Measurements from ENCODE around the gene THOC6. TPM values are rescaled to one million over a fixed set of nuclear protein-coding genes. Genes with fewer than 3 reads are reported as not detected.
"Not testable (repeated sequence)": the region's sequence is repeated elsewhere in the genome, so short reads cannot be mapped to it uniquely, and the experiment has no call there.

The THOC6 gene
- total RNA-seq, 1 experiment from 2014 or later, result 68.2 TPM

GRCh38 chr16:3075523-3075915, 51.7 kb downstream of the THOC6 start:
- H3K9ac ChIP-seq (ENCODE audit: extremely low read depth, insufficient read length, low read length), result no peak overlapping the region
- no peak overlapping the region for H3T11ph ChIP-seq (ENCODE audit: low read length)
- no peak overlapping the region for H2AFZ ChIP-seq (ENCODE audit: low read length)
- no peaks in the 10 kb centered on the region for H4K20me1 ChIP-seq (ENCODE audit: control insufficient read depth, insufficient read depth, insufficient read length)
- H3K4me2 ChIP-seq (ENCODE audit: insufficient read depth, insufficient read length, low read length), result no peak overlapping the region
- no peak overlapping the region for H2AK5ac ChIP-seq (ENCODE audit: insufficient read length, low read length)
- no peak overlapping the region for H3K14ac ChIP-seq (ENCODE audit: insufficient read depth, low read length)
- no peak overlapping the region for H4K91ac ChIP-seq (ENCODE audit: insufficient read length, low read depth, low read length)
- H4K8ac ChIP-seq (replicated peaks; ENCODE audit: insufficient read length, low read depth, low read length), result no peak overlapping the region
- no peak overlapping the region for H2BK5ac ChIP-seq (ENCODE audit: insufficient read length, low read length)
- DNase-seq, result no peak
- no peaks in the 10 kb centered on the region for H3K23me2 ChIP-seq (ENCODE audit: insufficient read length, low read depth, low read length, poor library complexity, severe bottlenecking)
- H2BK20ac ChIP-seq (ENCODE audit: low read depth, low read length, poor library complexity, severe bottlenecking), result no peak overlapping the region
- no peak overlapping the region for H3K4me3 Mint-ChIP-seq
- no peak overlapping the region for H3K56ac ChIP-seq (ENCODE audit: insufficient read length, low read depth, low read length)
- no peak overlapping the region for H2BK120ac ChIP-seq (ENCODE audit: low read depth, low read length, poor library complexity, severe bottlenecking)
- H3K27ac ChIP-seq (ENCODE audit: insufficient read length, low read depth, low read length), result no peak overlapping the region
- TF ChIP-seq CTCF (conservative IDR thresholded peaks at IDR 0.05), result no peak
- H3K9me3 Mint-ChIP-seq, result no peaks in the 10 kb centered on the region
- no peak overlapping the region for H2BK12ac ChIP-seq (ENCODE audit: insufficient read length, low read depth, low read length)
- H3K4me1 Mint-ChIP-seq, result peaks cover 26 to 27% of the 10 kb centered on the region in 2 experiments
- WGBS (ENCODE audit: extremely low coverage, insufficient read length, low lambda C conversion rate), result no CpG with 5 or more reads among the region's 10 CpGs
- H3K23ac ChIP-seq (ENCODE audit: insufficient read length, low read depth, low read length), result no peak overlapping the region
- H3K9me3 ChIP-seq (ENCODE audit: control insufficient read depth, low read depth, low read length), result no peaks in the 10 kb centered on the region
- no peak overlapping the region for H3K4ac ChIP-seq (ENCODE audit: low read depth, low read length)
- no peak overlapping the region; a peak in 1 of 7 replicates for H3K27ac Mint-ChIP-seq
- H2BK15ac ChIP-seq (ENCODE audit: low read depth, low read length), result no peak overlapping the region
- no peaks in the 10 kb centered on the region for H3K27me3 ChIP-seq (ENCODE audit: insufficient read depth, low read length)
- H3K18ac ChIP-seq (ENCODE audit: insufficient read length, low read depth, low read length), result no peak overlapping the region
- H3K79me2 ChIP-seq (ENCODE audit: insufficient read depth, low read length), result no peaks in the 10 kb centered on the region
- H3K27me3 Mint-ChIP-seq (ENCODE audit: low read depth), result peaks cover 17% of the 10 kb centered on the region
- H3K4me1 ChIP-seq (ENCODE audit: insufficient read depth, low read length), result no peaks in the 10 kb centered on the region; the same call in 1 of the 2 replicates
- H4K5ac ChIP-seq (ENCODE audit: insufficient read length, low read depth, low read length), result no peak overlapping the region
- H3K36me3 Mint-ChIP-seq (ENCODE audit: insufficient read depth in 1 of 3, low read depth in 3 of 3), result peaks cover 0 to 11% (median 0%) of the 10 kb centered on the region in 3 experiments; a peak in 4 of 7 replicates
- no peaks in the 10 kb centered on the region for H3K79me1 ChIP-seq (ENCODE audit: insufficient read depth, low read depth, low read length, poor library complexity, severe bottlenecking)

GRCh38 chr16:3075946-3076345, 52.1 kb downstream of the THOC6 start:
- not testable (repeated sequence) for H3K4me2 ChIP-seq (ENCODE audit: insufficient read depth, insufficient read length, low read length); H2BK12ac ChIP-seq (ENCODE audit: insufficient read length, low read depth, low read length); H3K23me2 ChIP-seq (ENCODE audit: insufficient read length, low read depth, low read length, poor library complexity, severe bottlenecking); H3K23ac ChIP-seq (ENCODE audit: insufficient read length, low read depth, low read length); H2AFZ ChIP-seq (ENCODE audit: low read length); H3K79me1 ChIP-seq (ENCODE audit: insufficient read depth, low read depth, low read length, poor library complexity, severe bottlenecking); H2AK5ac ChIP-seq (ENCODE audit: insufficient read length, low read length); H2BK120ac ChIP-seq (ENCODE audit: low read depth, low read length, poor library complexity, severe bottlenecking); H4K8ac ChIP-seq (replicated peaks; ENCODE audit: insufficient read length, low read depth, low read length); H3K18ac ChIP-seq (ENCODE audit: insufficient read length, low read depth, low read length); H3K14ac ChIP-seq (ENCODE audit: insufficient read depth, low read length); H3K56ac ChIP-seq (ENCODE audit: insufficient read length, low read depth, low read length); H3K79me2 ChIP-seq (ENCODE audit: insufficient read depth, low read length); H2BK15ac ChIP-seq (ENCODE audit: low read depth, low read length); H3T11ph ChIP-seq (ENCODE audit: low read length); H2BK5ac ChIP-seq (ENCODE audit: insufficient read length, low read length); DNase-seq; H2BK20ac ChIP-seq (ENCODE audit: low read depth, low read length, poor library complexity, severe bottlenecking); H3K4me3 Mint-ChIP-seq; H3K27ac ChIP-seq (ENCODE audit: insufficient read length, low read depth, low read length); H4K5ac ChIP-seq (ENCODE audit: insufficient read length, low read depth, low read length); H3K27ac Mint-ChIP-seq; H4K20me1 ChIP-seq (ENCODE audit: control insufficient read depth, insufficient read depth, insufficient read length); H3K9me3 ChIP-seq (ENCODE audit: control insufficient read depth, low read depth, low read length); H3K9me3 Mint-ChIP-seq; H3K9ac ChIP-seq (ENCODE audit: extremely low read depth, insufficient read length, low read length); H3K4me1 ChIP-seq (ENCODE audit: insufficient read depth, low read length); H4K91ac ChIP-seq (ENCODE audit: insufficient read length, low read depth, low read length); H3K4ac ChIP-seq (ENCODE audit: low read depth, low read length); H3K27me3 ChIP-seq (ENCODE audit: insufficient read depth, low read length)
- no CpG with 5 or more reads among the region's 6 CpGs for WGBS (ENCODE audit: extremely low coverage, insufficient read length, low lambda C conversion rate)
- H3K36me3 Mint-ChIP-seq (ENCODE audit: insufficient read depth in 1 of 3, low read depth in 3 of 3), result peaks cover 0 to 13% (median 0%) of the 10 kb centered on the region in 3 experiments; a peak in 4 of 7 replicates
- peaks cover 20% of the 10 kb centered on the region for H3K27me3 Mint-ChIP-seq (ENCODE audit: low read depth)
- peaks cover 25 to 26% of the 10 kb centered on the region in 2 experiments for H3K4me1 Mint-ChIP-seq

Data from H9 (cell line).